Measurements from ENCODE around the gene HCN4.

HCN4 gene

GRCh38 chr15:73286311-73286710 lies 82.4 kb downstream of the HCN4 start:
- no peak for TF ChIP-seq CTCF (IDR thresholded peaks at IDR 0.05; ENCODE audit: insufficient read depth, low read length, missing control alignments)
- CTCF ChIA-PET: interaction anchor here (0.9 to 11.7 kb wide), 9 partner anchors 11 to 495 kb away, joined by 3 to 91 read pairs (median 5); partner anchors contain the start of gene NPTN
- POLR2A ChIA-PET: no interaction called here
- no peak overlapping the region for H3K4me3 ChIP-seq (ENCODE audit: low read depth, low read length)
- no peak for DNase-seq (ENCODE audit: low read depth, low spot score)

- no peak for DNase-seq (ENCODE audit: low read depth, low spot score)
- CTCF ChIA-PET: interaction anchor here (0.6 to 12.2 kb wide), 10 partner anchors 9 to 673 kb away, joined by 3 to 102 read pairs (median 8); partner anchors contain the start of gene NPTN
- POLR2A ChIA-PET: interaction anchor here (0.6 kb wide), 1 partner anchor 881 kb away, joined by 3 read pairs; no protein-coding TSS in a partner anchor
- no peak overlapping the region for H3K4me3 ChIP-seq (ENCODE audit: low read depth, low read length)
- TF ChIP-seq CTCF (IDR thresholded peaks at IDR 0.05; ENCODE audit: insufficient read depth, low read length, missing control alignments): peak; percentile 27
Measured at GRCh38 chr15:73284090-73284716, 84.6 kb downstream of the HCN4 start.

- DNase-seq (ENCODE audit: low read depth, low spot score): no peak
- ChIA-PET POLR2A (no interaction called here), CTCF (interaction anchor here (1.0 to 12.2 kb wide), 7 partner anchors 8 to 1037 kb away, joined by 3 to 102 read pairs (median 5); partner anchors contain the start of gene NPTN)
- TF ChIP-seq CTCF (IDR thresholded peaks at IDR 0.05; ENCODE audit: insufficient read depth, low read length, missing control alignments): no peak
- no peak overlapping the region for H3K4me3 ChIP-seq (ENCODE audit: low read depth, low read length)
Measured at GRCh38 chr15:73283366-73283962, 85.3 kb downstream of the HCN4 start.

GRCh38 chr15:73282567-73283365 lies 86.0 kb downstream of the HCN4 start:
- H3K4me3 ChIP-seq (ENCODE audit: low read depth, low read length): no peak overlapping the region
- CTCF ChIA-PET: interaction anchor here (0.9 to 12.2 kb wide), 9 partner anchors 8 to 1038 kb away, joined by 3 to 102 read pairs (median 5); partner anchors contain the start of gene NPTN
- DNase-seq (ENCODE audit: low read depth, low spot score): no peak
- POLR2A ChIA-PET: no interaction called here
- TF ChIP-seq CTCF (IDR thresholded peaks at IDR 0.05; ENCODE audit: insufficient read depth, low read length, missing control alignments): no peak

- no peak overlapping the region for H3K4me3 ChIP-seq (ENCODE audit: low read depth, low read length)
- no peak for DNase-seq (ENCODE audit: low read depth, low spot score)
- no peak for TF ChIP-seq CTCF (IDR thresholded peaks at IDR 0.05; ENCODE audit: insufficient read depth, low read length, missing control alignments)
- ChIA-PET POLR2A (no interaction called here), CTCF (interaction anchor here (1.7 to 12.2 kb wide), 6 partner anchors 11 to 554 kb away, joined by 3 to 193 read pairs (median 51); no protein-coding TSS in a partner anchor)
Measured at GRCh38 chr15:73275862-73276261, 92.9 kb downstream of the HCN4 start.

All from AG04449 (cell line).